ENCODE data around the gene ZNF398.

DNA sequence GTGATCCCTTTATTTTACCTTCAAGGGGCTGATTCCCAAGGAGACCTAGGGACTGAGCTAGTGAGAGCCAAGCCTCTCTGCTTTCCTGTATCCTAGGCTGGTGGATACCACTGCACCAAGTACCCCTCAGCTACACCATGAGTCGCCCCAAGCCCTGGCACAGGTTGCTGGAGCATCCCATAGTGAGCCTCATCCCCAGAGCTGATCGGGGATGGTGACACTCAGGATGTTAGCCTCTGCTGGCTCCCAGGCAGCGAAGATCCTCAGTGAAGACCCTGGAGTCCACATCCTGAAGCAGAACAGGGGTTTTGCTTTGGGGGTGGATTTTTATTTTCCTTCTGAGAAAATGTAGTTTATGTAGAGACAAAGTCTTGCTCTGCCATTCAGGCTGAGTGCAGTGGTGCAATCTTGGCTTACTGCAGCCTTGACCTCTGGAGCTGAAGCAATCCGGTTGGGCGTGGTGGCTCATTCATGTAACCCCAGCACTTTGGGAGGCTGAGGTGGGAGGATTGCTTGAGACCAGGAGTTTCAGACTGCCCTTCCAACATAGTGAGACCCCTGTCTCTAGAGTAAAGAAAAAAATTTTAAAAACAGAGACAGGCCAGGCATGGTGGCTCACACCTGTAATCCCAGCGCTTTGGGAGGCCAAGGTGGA lies 79.7 kb downstream of the ZNF398 start:
- TF ChIP-seq EP300 (IDR thresholded peaks at IDR 0.05; ENCODE audit: low read depth) (no peak), POLR2AphosphoS5 (IDR thresholded peaks at IDR 0.05) (no peak)
- TF ChIP-seq, protein P1, sequence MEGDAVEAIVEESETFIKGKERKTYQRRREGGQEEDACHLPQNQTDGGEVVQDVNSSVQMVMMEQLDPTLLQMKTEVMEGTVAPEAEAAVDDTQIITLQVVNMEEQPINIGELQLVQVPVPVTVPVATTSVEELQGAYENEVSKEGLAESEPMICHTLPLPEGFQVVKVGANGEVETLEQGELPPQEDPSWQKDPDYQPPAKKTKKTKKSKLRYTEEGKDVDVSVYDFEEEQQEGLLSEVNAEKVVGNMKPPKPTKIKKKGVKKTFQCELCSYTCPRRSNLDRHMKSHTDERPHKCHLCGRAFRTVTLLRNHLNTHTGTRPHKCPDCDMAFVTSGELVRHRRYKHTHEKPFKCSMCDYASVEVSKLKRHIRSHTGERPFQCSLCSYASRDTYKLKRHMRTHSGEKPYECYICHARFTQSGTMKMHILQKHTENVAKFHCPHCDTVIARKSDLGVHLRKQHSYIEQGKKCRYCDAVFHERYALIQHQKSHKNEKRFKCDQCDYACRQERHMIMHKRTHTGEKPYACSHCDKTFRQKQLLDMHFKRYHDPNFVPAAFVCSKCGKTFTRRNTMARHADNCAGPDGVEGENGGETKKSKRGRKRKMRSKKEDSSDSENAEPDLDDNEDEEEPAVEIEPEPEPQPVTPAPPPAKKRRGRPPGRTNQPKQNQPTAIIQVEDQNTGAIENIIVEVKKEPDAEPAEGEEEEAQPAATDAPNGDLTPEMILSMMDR (IDR thresholded peaks at IDR 0.05) = no peak

Data from transverse colon (tissue), 4 donors.